Osteocyte (in vitro differentiated cells): ENCODE measurements around the gene DFFB. TPM values are rescaled to one million over a fixed set of nuclear protein-coding genes. Genes with fewer than 3 reads are reported as not detected.

Experiments used
- DNase-seq: peaks from one replicate; pipeline ENCODE4 v3.0.0; 2021; ENCODE audit warnings: mixed read lengths; ENCODE audit not compliant: unreplicated experiment; ENCODE audit errors: extremely low spot score
- H3K27ac Mint-ChIP-seq: one replicate; pipeline ENCODE4 v1.8.0; 2021; ENCODE audit warnings: mild to moderate bottlenecking, mixed read lengths; ENCODE audit not compliant: unreplicated experiment
- H3K27me3 Mint-ChIP-seq: one replicate; pipeline ENCODE4 v1.8.0; 2021; ENCODE audit warnings: mixed read lengths; ENCODE audit not compliant: unreplicated experiment
- H3K36me3 Mint-ChIP-seq: one replicate; pipeline ENCODE4 v1.8.0; 2021; ENCODE audit warnings: mixed read lengths; ENCODE audit not compliant: unreplicated experiment
- H3K4me1 Mint-ChIP-seq: one replicate; pipeline ENCODE4 v1.8.0; 2021; ENCODE audit warnings: mixed read lengths; ENCODE audit not compliant: unreplicated experiment
- H3K4me3 Mint-ChIP-seq: one replicate; pipeline ENCODE4 v1.8.0; 2021; ENCODE audit warnings: mild to moderate bottlenecking, moderate library complexity, mixed read lengths; ENCODE audit not compliant: unreplicated experiment
- H3K9me3 Mint-ChIP-seq: one replicate; pipeline ENCODE4 v1.8.0; 2021; ENCODE audit warnings: mixed read lengths; ENCODE audit not compliant: unreplicated experiment
- CTCF ChIP-seq: fragments of 200-600 bp; sonication (generic); IDR thresholded peaks from 2 replicates; pipeline ENCODE4 v1.5.0; 2021; ENCODE audit warnings: antibody characterized with exemption, mild to moderate bottlenecking, moderate library complexity
- total RNA-seq: library from RNA; stranded (reverse); gene quantifications from 2 replicates; pipeline ENCODE4 v1.2.1, GENCODE V29; 2021

Gene DFFB
- total RNA-seq, 1 donor from 2014 or later, result 11.0 TPM

DNA sequence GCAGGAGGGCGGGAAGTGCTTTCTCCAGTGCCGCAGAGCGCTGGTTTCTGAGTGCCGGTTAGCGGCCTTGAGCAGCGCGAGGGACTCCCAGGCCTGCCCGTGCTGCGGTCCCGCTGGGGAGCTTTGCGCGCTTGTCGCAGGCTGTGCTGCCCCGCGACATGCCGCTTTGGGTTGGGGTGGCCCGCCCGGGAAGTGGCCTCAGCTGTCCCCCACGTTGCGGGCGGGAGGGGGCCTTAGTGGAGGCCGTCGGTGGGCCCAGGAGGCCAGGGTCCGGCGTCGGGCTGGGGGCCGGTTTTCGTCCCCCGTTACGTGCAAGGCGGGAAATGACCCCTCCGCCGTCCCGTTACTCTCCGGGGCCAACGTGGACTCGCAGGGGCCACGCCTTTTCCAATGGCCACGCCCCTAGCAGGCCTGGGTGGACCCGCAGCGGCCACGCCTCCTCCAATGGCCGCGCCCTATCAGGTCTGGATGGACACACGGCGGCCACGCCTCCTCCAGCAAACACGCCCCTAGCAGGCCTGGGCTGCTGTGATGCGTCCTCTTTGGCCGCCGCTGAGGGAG lies 43.8 kb downstream of the DFFB start:
- DNase-seq, result peak; percentile 99
- H3K4me1 Mint-ChIP-seq, result peaks cover 22% of the 10 kb centered on the region
- peak overlapping the region; percentile 96 for H3K27ac Mint-ChIP-seq
- peaks cover 5% of the 10 kb centered on the region for H3K9me3 Mint-ChIP-seq
- TF ChIP-seq CTCF, result no peak
- peaks cover 6% of the 10 kb centered on the region for H3K36me3 Mint-ChIP-seq
- H3K27me3 Mint-ChIP-seq, result no peaks in the 10 kb centered on the region
- peak overlapping the region; percentile 87 for H3K4me3 Mint-ChIP-seq

DNA sequence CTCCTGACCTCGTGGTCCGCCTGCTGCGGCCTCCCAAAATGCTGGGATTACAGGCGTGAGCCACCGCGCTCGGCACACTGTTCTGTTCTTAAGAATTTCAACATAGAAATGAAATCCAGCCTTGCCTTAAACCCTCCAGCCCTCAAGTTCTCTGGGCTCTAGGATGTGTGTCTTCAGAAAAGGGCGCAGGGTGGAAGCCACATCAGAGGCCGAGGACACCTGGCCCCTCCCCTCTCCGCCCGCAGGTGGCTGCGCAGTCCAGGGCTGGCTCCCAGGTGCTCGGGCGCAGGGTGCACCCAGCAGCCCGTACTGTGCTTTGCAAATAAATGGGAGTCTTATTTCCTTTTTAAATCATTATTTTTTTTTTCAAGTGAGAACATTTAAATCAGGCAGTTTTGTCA lies 44.8 kb downstream of the DFFB start:
- Mint-ChIP-seq H3K4me3 (peak overlapping the region; percentile 48), H3K9me3 (peaks cover 5% of the 10 kb centered on the region), H3K4me1 (peaks cover 17% of the 10 kb centered on the region), H3K36me3 (peaks cover 6% of the 10 kb centered on the region), H3K27ac (peak overlapping the region; percentile 10), H3K27me3 (no peaks in the 10 kb centered on the region)
- no peak for TF ChIP-seq CTCF
- DNase-seq, result no peak

- peaks cover 5% of the 10 kb centered on the region for H3K9me3 Mint-ChIP-seq
Observed at GRCh38 chr1:3902571-3903091, 45.4 kb downstream of the DFFB start.

DNA sequence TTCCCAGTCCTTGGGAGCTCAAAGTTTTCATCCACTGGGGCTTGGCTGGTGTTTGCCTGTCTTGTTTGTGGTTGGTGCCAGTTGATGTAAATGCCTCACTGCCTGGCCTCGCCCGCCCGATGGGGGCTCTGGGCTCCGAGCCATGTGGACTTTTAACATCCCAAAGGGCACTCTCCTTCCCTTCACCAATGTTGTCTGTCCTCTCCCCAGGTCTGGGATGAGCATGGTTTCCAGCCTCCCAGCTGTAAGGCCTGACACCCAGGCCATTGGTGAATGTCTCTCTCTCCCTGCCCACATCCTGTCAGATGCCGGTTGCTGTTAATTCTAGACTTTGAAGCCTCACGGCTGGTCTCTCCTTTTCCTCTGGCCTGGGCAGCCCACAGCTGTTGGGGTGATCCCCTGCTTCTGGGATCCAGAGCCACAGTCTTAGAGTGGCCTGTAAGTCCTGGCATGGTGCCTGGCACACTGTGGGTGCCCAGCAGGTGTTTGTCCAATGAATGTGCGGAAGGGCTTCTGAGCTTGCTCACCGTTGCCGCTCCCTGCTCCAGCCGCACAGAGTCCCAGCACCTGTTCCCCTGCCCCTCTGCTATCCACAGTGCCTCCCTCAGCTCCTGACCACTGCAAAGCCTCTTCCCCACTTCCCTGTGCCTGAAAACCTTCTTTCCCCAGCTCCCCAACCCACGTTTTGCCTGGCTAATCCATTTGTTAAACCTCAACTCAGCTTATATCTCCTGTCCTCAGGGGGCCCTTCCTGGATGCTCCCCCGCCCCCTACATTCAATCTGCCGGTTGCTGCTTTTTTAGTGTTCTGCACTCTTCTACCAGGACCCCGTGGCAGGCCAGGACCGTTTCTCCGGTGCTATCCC lies 46.1 kb downstream of the DFFB start:
- H3K4me3 Mint-ChIP-seq, result no peak overlapping the region
- no peak for TF ChIP-seq CTCF
- H3K9me3 Mint-ChIP-seq, result peaks cover 5% of the 10 kb centered on the region
- H3K36me3 Mint-ChIP-seq, result peaks cover 3% of the 10 kb centered on the region
- no peaks in the 10 kb centered on the region for H3K27me3 Mint-ChIP-seq
- peaks cover 12% of the 10 kb centered on the region for H3K4me1 Mint-ChIP-seq
- no peak for DNase-seq
- H3K27ac Mint-ChIP-seq, result no peak overlapping the region

More at GRCh38 chr1:3902571-3903091, 45.4 kb downstream of the DFFB start:
- DNase-seq, result no peak
- H3K27ac Mint-ChIP-seq, result no peak overlapping the region
- peaks cover 14% of the 10 kb centered on the region for H3K4me1 Mint-ChIP-seq
- no peak overlapping the region for H3K4me3 Mint-ChIP-seq
- H3K36me3 Mint-ChIP-seq, result peaks cover 4% of the 10 kb centered on the region
- TF ChIP-seq CTCF, result no peak
- no peaks in the 10 kb centered on the region for H3K27me3 Mint-ChIP-seq
